Upper lobe of right lung (tissue), 1 donor: ENCODE results near the gene PDE3A. TPM values are rescaled to one million over a fixed set of nuclear protein-coding genes. Genes with fewer than 3 reads are reported as not detected.

Experiments
- ATAC-seq: fragments of 200-7000 bp; cut with Tn5 transposase; one replicate; pipeline ENCODE4 v1.9.1; 2020; ENCODE audit warnings: mild to moderate bottlenecking, moderate library complexity
- DNase-seq: peaks from one replicate; pipeline ENCODE4 v3.0.0-alpha.2; 2020
- H3K27ac ChIP-seq: fragments of 200-600 bp; one replicate; pipeline ENCODE4 v1.8.0; 2022
- H3K27me3 ChIP-seq: fragments of 200-600 bp; one replicate; pipeline ENCODE4 v1.8.0; 2022; ENCODE audit warnings: mild to moderate bottlenecking
- H3K36me3 ChIP-seq: fragments of 200-600 bp; one replicate; pipeline ENCODE4 v1.8.0; 2022
- H3K4me1 ChIP-seq: fragments of 200-600 bp; one replicate; pipeline ENCODE4 v1.8.0; 2022
- H3K4me3 ChIP-seq: fragments of 200-600 bp; one replicate; pipeline ENCODE4 v1.8.0; 2022; ENCODE audit warnings: mild to moderate bottlenecking
- H3K9me3 ChIP-seq: fragments of 200-600 bp; one replicate; pipeline ENCODE4 v1.8.0; 2022
- CTCF ChIP-seq: fragments of 200-600 bp; IDR thresholded peaks from one replicate; pipeline ENCODE4 v1.8.0; 2022; ENCODE audit warnings: antibody characterized with exemption
- intact Hi-C: fragments of 100-400 bp; cut with DNase I; formaldehyde crosslinking; loops from one replicate; pipeline ENCODE4 v1.11.0; 2022
- total RNA-seq: library from RNA; stranded (reverse); fragmentation: NEBNext Ultra II Directional; extraction: Animal tissue kit (Norgen Biotek cat#: 25700); gene quantifications from one replicate; pipeline ENCODE4 v1.2.1, GENCODE V29; 2021
- donor health status: DM: no; HTN: yes; CAD: no; lungs with severe emphysema.

PDE3A gene
- total RNA-seq, 1 donor from 2014 or later = 8.4 TPM

- Histone ChIP-seq H3K4me1 (no peaks in the 10 kb centered on the region), H3K9me3 (no peaks in the 10 kb centered on the region), H3K36me3 (no peaks in the 10 kb centered on the region), H3K4me3 (no peak overlapping the region), H3K27ac (no peak overlapping the region), H3K27me3 (no peaks in the 10 kb centered on the region)
- intact Hi-C loops = no loop called here
- ATAC-seq = no peak
- TF ChIP-seq CTCF = no peak
- no peak for DNase-seq
Observed at GRCh38 chr12:20560935-20561334, 192.6 kb downstream of the PDE3A start.

- no peaks in the 10 kb centered on the region for H3K9me3 ChIP-seq
- ATAC-seq (no peak), DNase-seq (no peak)
- intact Hi-C loops = no loop called here
- no peak for TF ChIP-seq CTCF
- H3K36me3 ChIP-seq = no peaks in the 10 kb centered on the region
- H3K27me3 ChIP-seq = no peaks in the 10 kb centered on the region
- no peaks in the 10 kb centered on the region for H3K4me1 ChIP-seq
- no peak overlapping the region for H3K4me3 ChIP-seq
- no peak overlapping the region for H3K27ac ChIP-seq
Observed at GRCh38 chr12:20561871-20562270, 193.5 kb downstream of the PDE3A start.

- no peak for ATAC-seq
- no peak overlapping the region for H3K27ac ChIP-seq
- no peak for TF ChIP-seq CTCF
- no peaks in the 10 kb centered on the region for H3K4me1 ChIP-seq
- no peaks in the 10 kb centered on the region for H3K36me3 ChIP-seq
- no peaks in the 10 kb centered on the region for H3K9me3 ChIP-seq
- H3K27me3 ChIP-seq = no peaks in the 10 kb centered on the region
- H3K4me3 ChIP-seq = no peak overlapping the region
- intact Hi-C loops = no loop called here
- no peak for DNase-seq
Observed at GRCh38 chr12:20567413-20567812, 199.1 kb downstream of the PDE3A start.

- intact Hi-C loops = no loop called here
- DNase-seq (no peak), ATAC-seq (no peak)
- no peaks in the 10 kb centered on the region for H3K27me3 ChIP-seq
- no peak for TF ChIP-seq CTCF
- H3K4me1 ChIP-seq = no peaks in the 10 kb centered on the region
- no peak overlapping the region for H3K27ac ChIP-seq
- H3K36me3 ChIP-seq = no peaks in the 10 kb centered on the region
- no peaks in the 10 kb centered on the region for H3K9me3 ChIP-seq
- H3K4me3 ChIP-seq = no peak overlapping the region
Observed at GRCh38 chr12:20572451-20572850, 204.1 kb downstream of the PDE3A start.

GRCh38 chr12:20576528-20576927, 208.2 kb downstream of the PDE3A start:
- H3K9me3 ChIP-seq = no peaks in the 10 kb centered on the region
- intact Hi-C loops = no loop called here
- H3K4me1 ChIP-seq = no peaks in the 10 kb centered on the region
- no peak for TF ChIP-seq CTCF
- no peak overlapping the region for H3K27ac ChIP-seq
- no peaks in the 10 kb centered on the region for H3K27me3 ChIP-seq
- ATAC-seq = no peak
- H3K4me3 ChIP-seq = no peak overlapping the region
- no peak for DNase-seq
- no peaks in the 10 kb centered on the region for H3K36me3 ChIP-seq

GRCh38 chr12:20577054-20577453, 208.7 kb downstream of the PDE3A start:
- TF ChIP-seq CTCF = no peak
- ATAC-seq (no peak), DNase-seq (no peak)
- Histone ChIP-seq H3K27me3 (no peaks in the 10 kb centered on the region), H3K36me3 (no peaks in the 10 kb centered on the region), H3K9me3 (no peaks in the 10 kb centered on the region), H3K4me3 (no peak overlapping the region), H3K27ac (no peak overlapping the region), H3K4me1 (no peaks in the 10 kb centered on the region)
- intact Hi-C loops = no loop called here
